ENCODE results near the gene SART1. TPM values are rescaled to one million over a fixed set of nuclear protein-coding genes. Genes with fewer than 3 reads are reported as not detected.

Gene SART1
- total and polyA plus RNA-seq, 4 donors = 13.6 to 24.3 (median 15.1) TPM

DNA sequence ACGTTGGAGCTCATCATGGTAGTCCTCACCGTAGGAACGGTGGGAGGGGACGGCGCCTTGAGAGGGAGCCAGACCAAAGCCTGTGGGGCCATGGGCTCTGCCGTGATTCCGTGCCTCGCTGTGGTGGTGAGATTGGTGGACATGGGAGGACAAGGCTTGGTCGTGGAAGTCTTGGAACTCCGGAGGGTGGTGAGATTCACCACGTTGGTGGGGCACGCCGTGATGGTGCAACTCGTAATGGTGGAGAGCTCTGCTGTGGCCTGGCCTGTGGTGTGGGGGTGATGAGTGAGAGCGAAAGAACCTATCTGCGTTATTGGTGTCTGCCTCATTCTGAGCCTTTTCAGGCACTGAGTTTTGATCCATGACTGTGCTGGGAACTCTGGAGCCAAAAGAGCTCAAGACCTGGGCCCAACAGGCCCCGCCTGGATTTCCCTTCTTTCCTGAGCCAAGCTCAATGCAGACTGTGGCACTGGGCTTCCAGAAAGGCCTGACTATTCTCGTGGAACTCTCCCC is 64.5 kb downstream of the SART1 start, which contains the start of gene CATSPER1:
TSS of gene CATSPER1 (minus strand) at position 463 of the 513 bp plus-strand sequence. CDS start at position 363, 100 bp downstream.
- Histone ChIP-seq H3K4me1 (ENCODE audit: control insufficient read depth in 4 of 4, insufficient read depth in 4 of 4, low read length in 3 of 4) (peaks cover 0 to 7% (median 2%) of the 10 kb centered on the region in 4 donors), H3K9ac (ENCODE audit: low read depth in 1 of 2, low read length in 2 of 2) (no peak within 1 kb of the TSS), H3K36me3 (ENCODE audit: control insufficient read depth in 4 of 4, insufficient read depth in 3 of 4, low read depth in 1 of 4, low read length in 3 of 4) (no peaks in the 10 kb centered on the region), H3K9me3 (ENCODE audit: control insufficient read depth in 4 of 4, low read length in 3 of 4) (no peaks in the 10 kb centered on the region), H3K27ac (ENCODE audit: low read depth in 1 of 2, low read length in 2 of 2) (no peak within 1 kb of the TSS), H3K27me3 (ENCODE audit: control insufficient read depth in 4 of 4, insufficient read depth in 4 of 4, low read length in 3 of 4) (no peaks in the 10 kb centered on the region), H3K4me3 (ENCODE audit: low read depth in 1 of 3, low read length in 3 of 3) (no peak within 1 kb of the TSS)
- no peak for DNase-seq (ENCODE audit: low spot score)
- no peak for TF ChIP-seq FOXA2 (IDR thresholded peaks at IDR 0.05)
- WGBS = 90% methylated on average over 18 of the region's 18 CpGs

Other genes with a start within 250 kb of the SART1 start
- gene KAT5, start 249.5 kb upstream of the SART1 start, total RNA-seq = 10 to 100 TPM; 16.1 to 20.7 TPM
- gene KAT5, start 249.5 kb upstream of the SART1 start, polyA plus RNA-seq = 10 to 100 TPM; 15.5 to 22.9 TPM
- gene RNASEH2C, start 240.9 kb upstream of the SART1 start, total RNA-seq = 10 to 100 TPM; 20.5 to 32.4 TPM
- gene RNASEH2C, start 240.9 kb upstream of the SART1 start, polyA plus RNA-seq = 10 to 100 TPM; 45.7 to 72.1 TPM
- gene AP5B1, start 180.8 kb upstream of the SART1 start, total RNA-seq = 10 to 100 TPM in 1 of 2 donors, 1 to 10 TPM in 1; 4.7 to 10.8 TPM
- 1 to 10 TPM; 2.0 to 5.2 TPM for gene AP5B1, start 180.8 kb upstream of the SART1 start, polyA plus RNA-seq
- gene OVOL1, start 174.7 kb upstream of the SART1 start, total RNA-seq = under 1 TPM in 1 of 2 donors, not detected in 1; 0.05 TPM
- gene OVOL1, start 174.7 kb upstream of the SART1 start, polyA plus RNA-seq = not detected
- gene SNX32, start 127.8 kb upstream of the SART1 start, total RNA-seq = under 1 TPM; under 0.01 to 0.09 TPM
- under 1 TPM; 0.02 to 0.38 TPM for gene SNX32, start 127.8 kb upstream of the SART1 start, polyA plus RNA-seq
- gene CFL1, start 103.6 kb upstream of the SART1 start, total RNA-seq = 100 to 1,000 TPM; 184 to 186 TPM
- 100 to 1,000 TPM; 377 to 498 TPM for gene CFL1, start 103.6 kb upstream of the SART1 start, polyA plus RNA-seq
- 10 to 100 TPM; 20.2 to 24.7 TPM for gene MUS81, start 101.3 kb upstream of the SART1 start, total RNA-seq
- gene MUS81, start 101.3 kb upstream of the SART1 start, polyA plus RNA-seq = 10 to 100 TPM; 11.0 to 12.9 TPM
- gene EFEMP2, start 88.9 kb upstream of the SART1 start, total RNA-seq = 1 to 10 TPM; 5.0 to 5.2 TPM
- 10 to 100 TPM in 1 of 2 donors, 1 to 10 TPM in 1; 5.5 to 10.7 TPM for gene EFEMP2, start 88.9 kb upstream of the SART1 start, polyA plus RNA-seq
- 1 to 10 TPM; 1.3 to 2.9 TPM for gene CTSW, start 81.9 kb upstream of the SART1 start, total RNA-seq
- gene CTSW, start 81.9 kb upstream of the SART1 start, polyA plus RNA-seq = 1 to 10 TPM; 2.0 to 2.2 TPM
- gene FIBP, start 73.3 kb upstream of the SART1 start, total RNA-seq = 10 to 100 TPM; 23.7 to 45.4 TPM
- 10 to 100 TPM; 27.2 to 30.9 TPM for gene FIBP, start 73.3 kb upstream of the SART1 start, polyA plus RNA-seq
- gene CCDC85B, start 71.1 kb upstream of the SART1 start, total RNA-seq = 1 to 10 TPM; 6.8 to 7.0 TPM
- 10 to 100 TPM in 1 of 2 donors, 1 to 10 TPM in 1; 4.3 to 12.6 TPM for gene CCDC85B, start 71.1 kb upstream of the SART1 start, polyA plus RNA-seq
- gene FOSL1, start 61.3 kb upstream of the SART1 start, total RNA-seq = under 1 TPM in 1 of 2 donors, not detected in 1; 0.17 TPM
- under 1 TPM in 1 of 2 donors, not detected in 1; 0.20 TPM for gene FOSL1, start 61.3 kb upstream of the SART1 start, polyA plus RNA-seq
- 1 to 10 TPM; 4.4 to 9.9 TPM for gene C11orf68, start 42.7 kb upstream of the SART1 start, total RNA-seq
- 10 to 100 TPM; 12.6 to 15.4 TPM for gene C11orf68, start 42.7 kb upstream of the SART1 start, polyA plus RNA-seq
- gene DRAP1, start 42.3 kb upstream of the SART1 start, total RNA-seq = 10 to 100 TPM; 18.1 to 47.2 TPM
- 10 to 100 TPM; 37.3 to 57.3 TPM for gene DRAP1, start 42.3 kb upstream of the SART1 start, polyA plus RNA-seq
- not detected for gene TSGA10IP, start 16.3 kb upstream of the SART1 start, total RNA-seq
- under 1 TPM in 1 of 2 donors, not detected in 1; 0.02 TPM for gene TSGA10IP, start 16.3 kb upstream of the SART1 start, polyA plus RNA-seq
- 10 to 100 TPM; 15.9 to 18.2 TPM for gene EIF1AD, start 40.4 kb downstream of the SART1 start, total RNA-seq
- 10 to 100 TPM in 1 of 2 donors, 1 to 10 TPM in 1; 6.3 to 12.6 TPM for gene EIF1AD, start 40.4 kb downstream of the SART1 start, polyA plus RNA-seq
- 10 to 100 TPM; 10.7 to 11.1 TPM for gene BANF1, start 40.8 kb downstream of the SART1 start, total RNA-seq
- gene BANF1, start 40.8 kb downstream of the SART1 start, polyA plus RNA-seq = 10 to 100 TPM; 83.0 to 100.0 TPM
- not detected for gene CST6, start 50.3 kb downstream of the SART1 start, total RNA-seq
- gene CST6, start 50.3 kb downstream of the SART1 start, polyA plus RNA-seq = not detected
- under 1 TPM in 1 of 2 donors, not detected in 1; 0.17 TPM for gene CATSPER1, start 64.7 kb downstream of the SART1 start, total RNA-seq
- gene CATSPER1, start 64.7 kb downstream of the SART1 start, polyA plus RNA-seq = not detected
- gene GAL3ST3, start 87.4 kb downstream of the SART1 start, total RNA-seq = not detected
- gene GAL3ST3, start 87.4 kb downstream of the SART1 start, polyA plus RNA-seq = not detected
- gene SF3B2, start 90.6 kb downstream of the SART1 start, total RNA-seq = 10 to 100 TPM; 55.7 to 67.6 TPM
- 10 to 100 TPM; 50.5 to 58.7 TPM for gene SF3B2, start 90.6 kb downstream of the SART1 start, polyA plus RNA-seq
- gene PACS1, start 108.5 kb downstream of the SART1 start, total RNA-seq = 1 to 10 TPM; 7.1 to 9.1 TPM
- 1 to 10 TPM; 2.7 to 7.6 TPM for gene PACS1, start 108.5 kb downstream of the SART1 start, polyA plus RNA-seq